GM21381 (cell line): ENCODE data around the gene POLR2L.

Experiments used
- ATAC-seq: cut with Tn5 transposase; IDR thresholded peaks from one replicate; pipeline ENCODE4 v1.9.1; 2021; ENCODE audit warnings: mild to moderate bottlenecking, moderate library complexity; ENCODE audit not compliant: unreplicated experiment

The POLR2L gene

GRCh38 chr11:828506-829175 lies 13.7 kb downstream of the POLR2L start:
- ATAC-seq = no peak

- ATAC-seq = no peak
Measured at GRCh38 chr11:827897-828192, 14.5 kb downstream of the POLR2L start, which contains the start of gene CRACR2B. CRACR2B (plus strand) TSS chr11:827919; CDS start chr11:828608, 689 bp downstream.

GRCh38 chr11:827146-827896 lies 15.0 kb downstream of the POLR2L start:
- peak; percentile 47 for ATAC-seq

GRCh38 chr11:826836-827145 lies 15.5 kb downstream of the POLR2L start:
- peak; percentile 2 for ATAC-seq

- no peak for ATAC-seq
Measured at GRCh38 chr11:826227-826621, 16.1 kb downstream of the POLR2L start.

- ATAC-seq = no peak
Measured at GRCh38 chr11:825366-826226, 16.7 kb downstream of the POLR2L start.

- no peak for ATAC-seq
Measured at GRCh38 chr11:824942-825341, 17.4 kb downstream of the POLR2L start.

- ATAC-seq = no peak
Measured at GRCh38 chr11:824292-824880, 17.9 kb downstream of the POLR2L start.

GRCh38 chr11:823441-824291 lies 18.7 kb downstream of the POLR2L start:
- no peak for ATAC-seq

- no peak for ATAC-seq
Measured at GRCh38 chr11:821512-822371, 20.6 kb downstream of the POLR2L start.

- no peak for ATAC-seq
Measured at GRCh38 chr11:820655-821511, 21.4 kb downstream of the POLR2L start.

GRCh38 chr11:819943-820649 lies 22.2 kb downstream of the POLR2L start:
- ATAC-seq = peak; percentile 64

GRCh38 chr11:819129-819931 lies 23.0 kb downstream of the POLR2L start:
- peak; percentile 57 for ATAC-seq

- ATAC-seq = no peak
Measured at GRCh38 chr11:818396-819128, 23.8 kb downstream of the POLR2L start, which contains the start of gene PNPLA2. PNPLA2 (plus strand) TSS chr11:818914; CDS start chr11:819719, 805 bp downstream.

GRCh38 chr11:816433-816779 lies 25.9 kb downstream of the POLR2L start:
- no peak for ATAC-seq

- no peak for ATAC-seq
Measured at GRCh38 chr11:815675-816432, 26.5 kb downstream of the POLR2L start.
